ENCODE measurements around the gene POU2F1. TPM values are rescaled to one million over a fixed set of nuclear protein-coding genes. Genes with fewer than 3 reads are reported as not detected.

POU2F1 gene
- total and polyA plus RNA-seq, 8 donors = 1.4 to 7.3 (median 5.8) TPM

DNA sequence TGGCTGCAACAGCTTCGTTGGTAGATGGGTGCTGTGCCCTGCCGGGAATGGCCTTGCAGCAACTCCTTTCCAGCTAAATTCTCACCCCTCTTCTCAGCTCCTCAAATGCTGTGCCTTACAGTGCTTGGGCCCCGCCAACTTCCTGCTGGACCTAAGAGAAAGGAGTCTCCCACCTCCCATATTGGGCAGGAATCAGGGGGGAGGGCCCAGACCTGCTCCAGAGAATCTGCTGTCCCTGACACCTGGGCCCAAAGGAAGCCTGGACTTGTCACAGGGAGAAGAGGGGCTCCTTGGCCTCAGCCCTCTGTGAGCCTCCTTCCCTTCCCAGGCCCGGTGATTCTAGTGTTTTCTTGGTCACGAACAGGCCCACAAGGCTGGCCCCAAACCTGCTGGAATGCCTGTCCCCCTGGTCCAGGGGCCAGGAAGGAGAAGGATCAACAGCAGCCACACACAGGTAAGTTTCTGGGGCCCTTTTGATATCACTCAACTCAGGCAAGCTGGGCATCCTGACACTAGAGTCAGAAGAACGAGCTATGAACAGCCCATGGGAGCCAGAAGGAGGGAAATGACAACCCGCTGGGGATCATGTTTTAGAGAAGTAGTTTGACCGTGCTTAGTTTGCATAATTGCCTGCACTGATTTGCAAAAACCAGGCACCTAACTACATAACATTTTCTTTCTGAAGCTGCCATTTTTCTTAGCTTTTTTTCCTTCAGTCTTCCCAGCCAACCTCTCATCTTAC is 211.4 kb downstream of the POU2F1 start:
- WGBS, 2 donors = 87 to 89% methylated on average over 8 of the region's 8 CpGs
- Histone ChIP-seq H3K4me3 (no peak overlapping the region), H3K36me3 (no peaks in the 10 kb centered on the region), H3K27ac (no peak overlapping the region), H3K27me3 (no peaks in the 10 kb centered on the region), H3K9me3 (no peaks in the 10 kb centered on the region), H3K4me1 (no peaks in the 10 kb centered on the region)
- ATAC-seq (no peak), FAIRE-seq (no peak), DNase-seq (no peak)
- intact Hi-C loops (cut with DNase I) = no loop called here
- TF ChIP-seq, protein P1, sequence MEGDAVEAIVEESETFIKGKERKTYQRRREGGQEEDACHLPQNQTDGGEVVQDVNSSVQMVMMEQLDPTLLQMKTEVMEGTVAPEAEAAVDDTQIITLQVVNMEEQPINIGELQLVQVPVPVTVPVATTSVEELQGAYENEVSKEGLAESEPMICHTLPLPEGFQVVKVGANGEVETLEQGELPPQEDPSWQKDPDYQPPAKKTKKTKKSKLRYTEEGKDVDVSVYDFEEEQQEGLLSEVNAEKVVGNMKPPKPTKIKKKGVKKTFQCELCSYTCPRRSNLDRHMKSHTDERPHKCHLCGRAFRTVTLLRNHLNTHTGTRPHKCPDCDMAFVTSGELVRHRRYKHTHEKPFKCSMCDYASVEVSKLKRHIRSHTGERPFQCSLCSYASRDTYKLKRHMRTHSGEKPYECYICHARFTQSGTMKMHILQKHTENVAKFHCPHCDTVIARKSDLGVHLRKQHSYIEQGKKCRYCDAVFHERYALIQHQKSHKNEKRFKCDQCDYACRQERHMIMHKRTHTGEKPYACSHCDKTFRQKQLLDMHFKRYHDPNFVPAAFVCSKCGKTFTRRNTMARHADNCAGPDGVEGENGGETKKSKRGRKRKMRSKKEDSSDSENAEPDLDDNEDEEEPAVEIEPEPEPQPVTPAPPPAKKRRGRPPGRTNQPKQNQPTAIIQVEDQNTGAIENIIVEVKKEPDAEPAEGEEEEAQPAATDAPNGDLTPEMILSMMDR (IDR thresholded peaks at IDR 0.05) = no peak

DNA sequence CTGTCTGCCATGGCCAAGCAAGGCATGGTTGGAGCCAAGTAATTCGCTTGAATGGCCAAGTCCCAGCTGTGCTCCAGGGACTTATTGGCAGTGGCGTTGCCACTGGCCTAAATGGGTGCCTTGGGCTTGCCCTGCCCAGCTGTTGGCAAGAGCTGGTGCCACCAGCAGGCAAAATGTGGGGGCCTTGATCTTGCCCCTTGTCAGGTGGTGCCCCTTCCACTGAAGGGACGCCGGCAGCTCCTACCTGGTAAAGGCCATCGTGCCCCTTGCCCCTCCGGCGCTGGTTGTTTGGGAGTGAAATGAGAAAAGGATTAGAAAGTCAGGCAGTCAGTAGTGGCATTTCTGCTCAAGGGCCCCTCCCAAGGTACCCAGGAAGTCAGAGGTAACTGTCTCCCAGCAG is 212.1 kb downstream of the POU2F1 start:
- no peak overlapping the region for H3K27ac ChIP-seq
- intact Hi-C loops (cut with DNase I) = no loop called here
- DNase-seq = no peak
- no peak overlapping the region for H3K4me3 ChIP-seq
- no peaks in the 10 kb centered on the region for H3K27me3 ChIP-seq
- H3K4me1 ChIP-seq = no peaks in the 10 kb centered on the region
- TF ChIP-seq, protein P1 (IDR thresholded peaks at IDR 0.05) = no peak
- ATAC-seq = no peak
- H3K9me3 ChIP-seq = no peaks in the 10 kb centered on the region
- H3K36me3 ChIP-seq = no peaks in the 10 kb centered on the region
- 96 to 97% methylated on average over 7 of the region's 7 CpGs for WGBS, 2 donors
- FAIRE-seq = no peak

DNA sequence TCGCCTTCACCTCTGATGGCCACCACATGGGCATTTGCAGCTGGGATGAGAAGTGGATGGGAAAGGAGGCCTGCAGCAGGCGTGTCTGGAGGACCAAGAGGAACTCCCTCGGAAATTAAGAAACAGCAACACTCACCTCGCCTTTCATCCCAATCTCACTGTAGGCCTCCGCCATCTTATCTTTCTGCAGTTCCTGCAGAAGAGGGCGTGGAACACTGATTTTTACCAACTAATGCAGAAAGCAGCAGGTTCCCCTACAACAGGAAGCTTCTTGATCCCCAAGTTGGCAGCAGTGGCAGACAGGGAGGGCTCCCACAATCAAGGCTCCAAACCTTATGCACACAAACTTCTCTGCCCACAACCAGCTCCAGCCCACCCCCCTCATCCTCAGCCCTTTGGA is 213.2 kb downstream of the POU2F1 start:
- DNase-seq (no peak), FAIRE-seq (no peak), ATAC-seq (no peak)
- TF ChIP-seq, protein P1 (IDR thresholded peaks at IDR 0.05) = no peak
- Histone ChIP-seq H3K9me3 (no peaks in the 10 kb centered on the region), H3K4me3 (no peak overlapping the region), H3K36me3 (no peaks in the 10 kb centered on the region), H3K27ac (no peak overlapping the region), H3K27me3 (no peaks in the 10 kb centered on the region), H3K4me1 (no peaks in the 10 kb centered on the region)
- intact Hi-C loops (cut with DNase I) = no loop called here
- 94 to 96% methylated on average over 6 of the region's 6 CpGs for WGBS, 2 donors

DNA sequence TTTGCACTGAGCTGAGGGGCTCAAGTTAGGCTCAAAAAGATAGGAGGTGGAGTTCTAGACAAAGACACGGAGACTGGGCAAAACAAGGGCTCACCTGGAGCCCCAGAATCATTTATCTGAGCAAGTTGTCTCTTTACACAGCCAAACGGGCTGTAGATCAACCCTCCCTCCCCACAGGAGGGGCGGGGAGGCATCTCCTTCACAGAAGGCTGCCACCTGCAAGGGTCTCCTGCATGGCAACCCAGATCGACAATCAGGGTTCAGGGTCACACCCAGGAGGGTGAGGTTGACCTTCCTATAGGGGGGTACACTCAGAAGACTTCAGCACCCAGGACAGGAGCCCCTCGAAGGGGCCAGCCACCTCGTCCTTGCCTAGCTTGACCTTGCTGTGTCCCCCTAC is 213.6 kb downstream of the POU2F1 start:
- TF ChIP-seq, protein P1 (IDR thresholded peaks at IDR 0.05) = no peak
- WGBS, 2 donors = 74 to 78% methylated on average over 6 of the region's 6 CpGs
- H3K4me1 ChIP-seq = peaks cover 0 to 1% (median 0%) of the 10 kb centered on the region in 3 donors
- H3K4me3 ChIP-seq = no peak overlapping the region
- H3K27me3 ChIP-seq = no peaks in the 10 kb centered on the region
- H3K9me3 ChIP-seq = no peaks in the 10 kb centered on the region
- no peaks in the 10 kb centered on the region for H3K36me3 ChIP-seq
- no peak for FAIRE-seq
- intact Hi-C loops (cut with DNase I) = no loop called here
- no peak for ATAC-seq
- no peak overlapping the region for H3K27ac ChIP-seq
- DNase-seq = no peak

DNA sequence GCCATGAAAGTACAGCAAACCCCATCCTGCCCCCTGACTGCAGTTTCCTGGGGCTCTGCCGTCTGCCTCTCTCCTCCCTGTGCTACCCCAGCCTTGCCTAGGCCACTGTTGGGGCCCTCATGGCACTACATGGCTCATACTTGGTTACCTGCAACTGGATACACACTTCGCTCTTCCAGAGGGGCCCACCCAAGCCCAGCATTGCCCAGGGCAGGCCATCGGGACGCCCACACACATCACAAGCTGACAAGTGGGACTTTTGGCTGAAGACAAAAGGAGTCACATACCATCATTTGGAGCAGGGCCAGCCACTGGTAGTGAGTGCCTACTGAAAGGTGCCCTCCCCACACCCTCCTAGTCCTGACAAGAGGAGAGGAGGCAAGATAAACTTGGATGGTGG is 214.8 kb downstream of the POU2F1 start:
- H3K27me3 ChIP-seq = no peaks in the 10 kb centered on the region
- no peak for DNase-seq
- no peak overlapping the region for H3K27ac ChIP-seq
- no peak overlapping the region for H3K4me3 ChIP-seq
- H3K4me1 ChIP-seq = peaks cover 0 to 5% (median 0%) of the 10 kb centered on the region in 3 donors
- WGBS, 2 donors = 87 to 97% methylated on average over 4 of the region's 4 CpGs
- FAIRE-seq = no peak
- ATAC-seq = no peak
- H3K9me3 ChIP-seq = no peaks in the 10 kb centered on the region
- no peaks in the 10 kb centered on the region for H3K36me3 ChIP-seq
- TF ChIP-seq, protein P1 (IDR thresholded peaks at IDR 0.05) = no peak
- intact Hi-C loops (cut with DNase I) = no loop called here

All from pancreas (tissue), 10 donors.